SKM-1 treated with dmso at 0.1 percent for 144 hours (cell line): ENCODE data around the gene STX12.
"Not testable (repeated sequence)": the region's sequence is repeated elsewhere in the genome, so short reads cannot be mapped to it uniquely, and the experiment has no call there.

Experiments
- DNase-seq: peaks from one replicate; lab custom pipeline; 2025; ENCODE audit not compliant: unreplicated experiment; lab: John Stamatoyannopoulos, UW

Gene STX12

GRCh38 chr1:27774654-27775053, 1.6 kb downstream of the STX12 start:
- no peak for DNase-seq

- DNase-seq: not testable (repeated sequence)
Observed at GRCh38 chr1:27775336-27775735, 2.3 kb downstream of the STX12 start.

DNA sequence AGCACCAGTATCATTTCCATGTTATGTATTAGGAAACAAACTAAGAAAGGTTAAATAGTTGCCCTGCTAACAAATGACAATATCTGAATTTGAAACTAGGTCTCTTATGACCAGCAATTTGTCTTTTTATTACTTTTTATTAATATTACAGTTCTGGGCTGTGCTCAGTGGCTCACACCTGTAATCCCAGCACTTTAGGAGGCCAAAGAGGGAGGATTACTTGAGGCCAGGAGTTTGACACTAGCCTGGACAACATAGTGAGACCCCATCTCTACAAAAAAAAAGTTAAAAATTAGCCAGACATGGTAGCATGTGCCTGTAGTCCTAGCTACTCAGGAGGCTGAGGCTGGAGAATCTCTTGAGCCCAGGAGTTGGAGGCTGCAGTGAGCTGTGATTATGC, 3.3 kb downstream of the STX12 start:
- not testable (repeated sequence) for DNase-seq

GRCh38 chr1:27778056-27778455, 5.0 kb downstream of the STX12 start:
- DNase-seq: no peak

DNA sequence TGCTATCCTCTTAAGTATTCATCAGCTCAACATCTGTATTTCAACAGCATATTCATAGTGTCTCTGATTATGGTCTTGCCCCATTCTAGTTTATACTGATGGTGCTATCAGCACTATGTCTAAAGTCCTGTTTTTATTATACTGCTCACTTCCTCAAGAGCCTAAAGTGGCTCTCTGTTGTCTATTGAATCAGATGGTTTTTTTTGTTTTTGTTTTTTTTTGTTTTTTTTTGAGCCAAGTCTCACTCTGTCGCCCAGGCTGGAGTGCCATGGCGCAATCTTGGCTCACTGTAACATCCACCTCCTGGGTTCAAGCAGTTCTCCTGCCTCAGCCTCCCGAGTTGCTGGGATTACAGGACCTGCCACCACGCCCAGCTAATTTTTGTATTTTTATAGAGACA, 6.1 kb downstream of the STX12 start:
- no peak for DNase-seq

- no peak for DNase-seq
Observed at GRCh38 chr1:27782950-27783349, 9.9 kb downstream of the STX12 start.

DNA sequence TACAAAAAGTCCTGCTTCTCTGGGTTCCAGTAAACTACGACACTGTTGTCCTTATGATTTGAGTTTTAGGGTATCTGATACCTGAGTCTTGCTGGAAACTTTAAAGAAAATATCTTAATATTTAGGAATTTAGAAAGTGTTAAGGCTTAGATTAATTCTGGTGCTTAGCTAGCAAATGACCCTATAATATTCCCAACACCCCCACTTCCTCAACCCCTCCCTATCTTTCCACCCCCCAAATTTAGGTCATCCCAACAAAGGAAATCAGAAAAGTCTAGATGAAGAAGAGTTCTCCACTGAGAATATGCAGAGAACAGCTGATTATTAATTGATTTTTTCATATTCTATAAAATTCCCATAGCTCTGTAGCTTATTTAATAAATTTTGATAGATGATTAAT, 11.7 kb downstream of the STX12 start:
- no peak for DNase-seq

GRCh38 chr1:27785781-27786455, 12.9 kb downstream of the STX12 start:
- no peak for DNase-seq

GRCh38 chr1:27787895-27788294, 14.9 kb downstream of the STX12 start:
- no peak for DNase-seq

DNA sequence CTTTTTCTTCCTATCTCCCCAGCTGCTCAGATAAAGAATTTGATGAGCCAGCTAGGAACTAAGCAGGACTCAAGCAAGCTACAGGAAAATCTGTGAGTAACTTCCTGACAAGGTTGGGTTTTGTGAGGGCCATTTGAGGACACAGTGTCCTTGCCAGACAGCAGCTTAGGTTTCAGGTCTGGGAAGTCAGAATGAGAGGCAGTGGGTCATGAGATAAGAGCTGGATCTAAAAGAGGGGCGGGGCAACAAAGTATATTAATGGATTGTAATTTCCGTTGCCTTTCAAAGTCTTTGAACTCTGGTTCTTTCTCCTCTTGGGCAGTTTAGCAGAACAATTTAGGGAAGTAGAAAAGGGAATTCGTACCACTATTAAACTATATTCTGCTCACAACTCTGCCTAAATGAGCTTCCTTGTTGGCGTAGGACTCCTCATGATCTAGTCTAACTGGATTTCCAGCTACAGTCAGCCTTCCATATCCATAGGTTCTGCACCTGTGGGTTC, 16.6 kb downstream of the STX12 start:
- DNase-seq: peak; percentile 17

DNA sequence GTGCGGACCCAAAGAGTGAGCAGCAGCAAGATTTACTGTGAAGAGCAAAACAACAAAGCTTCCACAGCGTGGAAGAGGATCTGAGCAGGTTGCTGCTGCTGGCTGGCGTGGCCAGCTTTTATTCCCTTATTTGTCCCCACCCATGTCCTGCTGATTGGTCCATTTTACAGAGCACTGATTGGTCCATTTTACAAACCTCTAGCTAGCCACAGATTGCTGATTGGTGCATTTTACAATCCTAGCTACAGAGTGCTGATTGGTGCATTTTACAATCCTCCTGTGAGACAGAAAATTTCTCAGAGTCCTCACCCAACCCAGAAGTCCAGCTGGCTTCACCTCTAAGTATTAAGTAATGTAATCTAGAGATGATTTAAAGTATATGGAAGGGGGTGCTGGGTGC, 17.3 kb downstream of the STX12 start:
- DNase-seq: not testable (repeated sequence)

DNA sequence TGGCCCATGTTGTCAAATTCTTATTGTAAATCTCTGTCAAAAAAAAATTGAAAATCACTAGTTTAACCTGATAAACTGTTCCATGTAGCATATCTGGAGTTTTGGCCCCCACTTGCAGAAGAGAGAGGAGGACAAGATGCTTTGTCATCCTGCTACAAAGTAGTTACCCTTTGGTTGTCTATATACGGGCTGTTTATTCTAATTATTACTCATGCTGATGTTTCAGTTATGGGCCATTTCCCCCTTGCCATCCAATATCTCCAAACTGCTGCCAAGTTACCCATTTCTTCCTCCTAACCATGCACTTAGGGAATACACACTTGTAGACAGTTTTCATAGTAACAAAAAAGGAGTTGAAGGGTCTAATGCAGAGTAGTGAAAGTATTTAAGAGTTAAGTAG, 22.6 kb downstream of the STX12 start:
- no peak for DNase-seq

DNA sequence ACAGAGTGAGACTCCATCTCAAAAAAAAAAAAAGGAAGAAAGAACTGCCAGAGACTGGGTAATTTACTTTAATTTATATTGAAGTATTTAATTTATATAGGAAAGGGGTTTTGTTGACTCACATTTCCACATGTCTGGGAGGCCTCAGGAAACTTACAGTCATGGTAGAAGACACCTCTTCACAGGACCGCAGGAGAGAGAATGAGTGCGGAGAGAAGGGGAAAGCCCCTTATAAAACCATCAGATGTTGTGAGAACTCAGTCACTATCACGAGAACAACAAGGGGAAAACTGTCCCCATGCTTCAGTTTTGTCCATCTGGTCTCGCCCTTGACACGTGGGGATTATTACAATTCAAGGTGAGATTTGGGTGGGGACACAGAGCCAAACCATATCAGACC, 31.8 kb downstream of the STX12 start:
- no peak for DNase-seq

DNA sequence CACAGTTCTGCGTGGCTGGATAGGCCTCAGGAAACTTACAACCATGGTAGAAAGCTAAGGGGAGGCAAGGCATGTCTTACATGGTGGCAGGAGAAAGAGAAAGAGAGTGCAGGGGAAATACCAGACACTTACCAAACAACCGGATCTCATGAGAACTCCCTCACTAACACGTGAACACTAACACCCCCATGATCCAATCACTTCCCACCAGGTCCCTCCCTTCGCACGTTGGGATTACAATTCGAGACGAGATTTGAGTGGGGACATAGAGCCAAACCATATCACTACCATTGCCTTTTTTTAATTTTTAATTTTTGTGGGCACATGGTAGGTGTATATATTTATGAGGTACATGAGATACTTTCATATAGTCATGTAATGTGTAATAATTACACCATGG, 33.7 kb downstream of the STX12 start:
- no peak for DNase-seq

- no peak for DNase-seq
Observed at GRCh38 chr1:27807385-27807784, 34.4 kb downstream of the STX12 start.

GRCh38 chr1:27808131-27808530, 35.1 kb downstream of the STX12 start:
- not testable (repeated sequence) for DNase-seq

GRCh38 chr1:27809883-27810282, 36.9 kb downstream of the STX12 start:
- no peak for DNase-seq

DNA sequence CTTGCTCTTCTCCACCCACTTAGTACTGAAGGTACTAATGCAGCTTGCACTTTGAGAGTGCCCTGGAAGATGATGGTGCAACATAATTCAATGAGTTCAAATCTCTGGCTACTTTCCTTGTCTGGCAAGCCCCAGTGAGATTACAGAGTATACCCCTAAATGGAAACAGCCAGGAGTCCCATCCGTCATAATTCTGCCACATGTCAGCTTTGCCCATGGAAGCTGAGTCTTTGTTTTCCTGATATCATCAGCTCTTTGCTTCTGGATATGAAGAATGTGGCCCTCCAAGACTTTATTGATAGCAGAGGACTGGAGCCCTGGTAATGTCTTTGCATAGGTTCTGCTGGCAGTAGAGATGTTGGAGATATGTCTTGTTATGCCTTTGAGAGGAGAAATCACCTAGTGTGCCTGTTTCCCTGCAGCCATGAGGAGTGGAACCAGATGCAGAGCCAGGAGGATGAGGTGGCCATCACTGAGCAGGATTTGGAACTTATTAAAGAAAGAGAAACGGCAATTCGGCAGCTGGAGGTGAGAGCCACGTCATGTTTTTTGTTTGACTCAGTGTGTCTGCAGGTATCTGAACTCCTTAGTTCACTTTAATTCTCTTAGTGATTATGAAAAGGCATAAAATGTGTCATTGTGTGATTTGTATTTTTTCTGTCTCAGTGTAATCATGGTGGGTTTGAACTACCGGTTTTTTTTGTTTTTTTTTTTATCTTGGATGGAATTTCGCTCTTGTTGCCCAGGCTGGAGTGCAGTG, 38.9 kb downstream of the STX12 start:
- DNase-seq: no peak

DNA sequence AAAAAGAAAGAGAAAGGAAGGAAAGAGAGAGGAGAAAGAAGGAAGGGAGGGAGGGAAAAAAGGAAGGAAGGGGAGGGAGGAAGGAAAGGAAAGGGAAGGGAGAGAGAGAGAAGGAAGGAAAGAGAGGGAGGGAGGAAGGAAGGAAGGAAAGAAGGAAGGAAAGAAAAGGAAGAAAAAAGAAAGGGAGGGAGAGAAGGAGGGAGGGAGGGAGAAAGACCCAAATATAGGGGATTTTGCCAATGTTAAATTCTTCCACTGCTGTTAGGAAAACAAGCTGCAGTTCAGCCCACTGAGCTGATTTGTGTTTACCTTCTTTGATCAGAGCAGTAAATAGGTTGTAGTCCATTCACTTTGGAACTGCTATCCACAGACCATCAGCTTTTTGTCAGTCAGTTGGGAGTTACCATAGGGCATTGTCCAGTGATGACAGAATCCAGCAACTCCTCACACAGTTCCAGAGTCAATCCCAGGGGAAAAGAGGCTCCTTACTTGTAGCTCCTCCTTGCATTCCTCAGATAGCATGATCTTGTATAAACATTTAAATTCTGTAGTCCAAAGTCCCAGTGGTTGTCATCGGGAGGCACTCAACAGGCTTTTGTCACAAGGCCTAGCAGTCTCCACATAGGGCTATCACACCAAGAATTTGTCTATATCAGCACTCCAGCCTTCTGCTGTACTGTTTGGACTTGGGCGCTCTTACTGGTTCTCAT, 44.1 kb downstream of the STX12 start:
- DNase-seq: no peak

DNA sequence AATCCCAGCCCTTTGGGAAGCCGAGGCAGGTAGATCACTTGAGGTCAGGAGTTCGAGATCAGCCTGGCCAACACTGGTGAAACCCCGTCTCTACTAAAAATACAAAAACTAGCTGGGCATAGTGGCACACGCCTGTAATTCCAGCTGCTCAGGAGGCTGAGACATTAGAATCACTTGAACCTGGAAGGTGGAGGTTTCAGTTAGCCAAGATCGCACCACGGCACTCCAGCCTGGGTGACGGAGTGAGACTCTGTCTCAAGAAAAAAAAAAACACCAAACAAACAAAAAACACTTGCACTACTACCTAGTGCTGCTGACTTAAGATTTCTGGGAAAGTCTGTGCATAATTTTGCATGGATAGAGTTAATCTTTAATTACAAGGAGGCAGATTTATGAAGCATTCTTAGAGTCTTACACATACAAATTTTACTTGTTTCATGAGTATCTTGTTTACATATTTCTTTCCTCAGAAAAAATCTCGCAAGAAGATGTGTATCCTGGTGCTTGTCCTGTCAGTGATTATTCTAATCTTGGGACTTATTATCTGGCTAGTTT, 48.8 kb downstream of the STX12 start:
- no peak for DNase-seq

DNA sequence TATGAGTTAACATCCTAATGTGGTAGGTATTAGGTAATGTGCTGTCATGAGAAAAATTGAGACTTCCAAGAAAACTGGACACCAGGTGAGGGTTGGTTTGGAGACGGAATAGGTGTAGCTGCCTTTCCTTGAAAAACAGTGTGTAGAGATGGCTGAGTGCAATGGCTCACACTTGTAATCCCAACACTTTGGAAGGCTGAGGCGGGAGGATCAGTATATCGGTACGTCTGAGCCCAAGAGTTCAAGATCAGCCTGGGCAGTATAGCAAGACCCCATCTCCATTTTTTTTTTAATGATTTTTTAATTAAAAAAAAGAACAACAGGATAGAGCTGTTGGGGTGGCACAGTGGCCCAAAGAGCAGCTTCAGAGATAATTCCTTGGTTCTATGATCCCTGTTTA, 50.8 kb downstream of the STX12 start:
- no peak for DNase-seq

- no peak for DNase-seq
Observed at GRCh38 chr1:27824411-27824810, 51.4 kb downstream of the STX12 start.
